PC-9 (cell line): Measurements from ENCODE around the gene LRP1B.

Source experiments
- EZH2 ChIP-seq: fragments of 200-600 bp; sonication (generic); IDR thresholded peaks from 2 replicates; pipeline ENCODE4 v1.8.0; 2017; ENCODE audit warnings: antibody characterized with exemption, low read depth
- TF ChIP-seq, protein P1 (sequence below): fragments of 200-600 bp; sonication (generic); conservative IDR thresholded peaks from 2 replicates; pipeline ENCODE4 v1.6.1; 2017; ENCODE audit warnings: mixed run types, antibody characterized with exemption, mild to moderate bottlenecking, moderate library complexity

DNA sequence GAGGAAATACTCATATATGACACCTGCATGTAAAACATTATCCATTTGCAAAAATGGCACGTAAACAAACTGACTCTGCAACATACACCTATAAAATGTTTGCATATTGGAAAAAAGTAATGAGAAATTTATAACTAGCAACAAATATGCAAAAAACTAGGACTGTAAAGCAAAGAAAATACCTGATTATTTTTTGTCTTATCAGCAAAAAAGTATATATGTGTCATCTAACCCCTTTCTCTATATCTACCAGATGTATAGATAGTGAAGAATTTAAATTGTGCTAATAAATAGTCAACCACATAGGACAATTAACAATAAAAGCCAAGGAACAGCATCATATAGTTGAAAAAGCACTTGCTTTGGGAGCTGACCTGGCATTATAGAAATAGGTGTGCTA, 543.8 kb downstream of the LRP1B start:
- TF ChIP-seq, protein P1, sequence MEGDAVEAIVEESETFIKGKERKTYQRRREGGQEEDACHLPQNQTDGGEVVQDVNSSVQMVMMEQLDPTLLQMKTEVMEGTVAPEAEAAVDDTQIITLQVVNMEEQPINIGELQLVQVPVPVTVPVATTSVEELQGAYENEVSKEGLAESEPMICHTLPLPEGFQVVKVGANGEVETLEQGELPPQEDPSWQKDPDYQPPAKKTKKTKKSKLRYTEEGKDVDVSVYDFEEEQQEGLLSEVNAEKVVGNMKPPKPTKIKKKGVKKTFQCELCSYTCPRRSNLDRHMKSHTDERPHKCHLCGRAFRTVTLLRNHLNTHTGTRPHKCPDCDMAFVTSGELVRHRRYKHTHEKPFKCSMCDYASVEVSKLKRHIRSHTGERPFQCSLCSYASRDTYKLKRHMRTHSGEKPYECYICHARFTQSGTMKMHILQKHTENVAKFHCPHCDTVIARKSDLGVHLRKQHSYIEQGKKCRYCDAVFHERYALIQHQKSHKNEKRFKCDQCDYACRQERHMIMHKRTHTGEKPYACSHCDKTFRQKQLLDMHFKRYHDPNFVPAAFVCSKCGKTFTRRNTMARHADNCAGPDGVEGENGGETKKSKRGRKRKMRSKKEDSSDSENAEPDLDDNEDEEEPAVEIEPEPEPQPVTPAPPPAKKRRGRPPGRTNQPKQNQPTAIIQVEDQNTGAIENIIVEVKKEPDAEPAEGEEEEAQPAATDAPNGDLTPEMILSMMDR, result no peak
- TF ChIP-seq EZH2, result no peak
